Measurements from ENCODE around the gene PIAS4. TPM values are rescaled to one million over a fixed set of nuclear protein-coding genes. Genes with fewer than 3 reads are reported as not detected.

PIAS4 gene
- polyA plus RNA-seq, 1 donor (not counting 4 experiments of a cell fraction or from before 2014, with no cell fraction given), result 7.5 TPM

- FAIRE-seq (no peak), DNase-seq (ENCODE audit: low read depth, low spot score) (no peak)
- Histone ChIP-seq H2AFZ (ENCODE audit: control insufficient read depth, low read length) (no peak overlapping the region), H3K9me1 (ENCODE audit: control insufficient read depth, extremely low read depth, insufficient read depth, low read length) (no peaks in the 10 kb centered on the region), H3K4me2 (ENCODE audit: control insufficient read depth, extremely low read depth, insufficient read depth, low read depth, low read length) (peak overlapping the region; percentile 96), H3K36me3 (ENCODE audit: control insufficient read depth in 2 of 2, extremely low read depth in 1 of 2, insufficient read depth in 2 of 2, low read length in 2 of 2) (peaks cover 5 to 18% of the 10 kb centered on the region in 2 experiments), H3K4me1 (ENCODE audit: control insufficient read depth, extremely low read depth, insufficient read depth, low read length) (peaks cover 46% of the 10 kb centered on the region), H3K27me3 (ENCODE audit: control insufficient read depth, extremely low read depth, insufficient read depth, low read length) (no peaks in the 10 kb centered on the region), H3K4me3 (ENCODE audit: control insufficient read depth in 2 of 3, extremely low read depth in 1 of 3, insufficient read depth in 2 of 3, low read depth in 1 of 3, low read length in 3 of 3) (peak overlapping the region; percentile 85 to 92 (median 92)), H3K9me3 (ENCODE audit: control insufficient read depth, low read depth, low read length) (no peaks in the 10 kb centered on the region), H4K20me1 (ENCODE audit: control insufficient read depth, extremely low read depth, insufficient read depth, low read length) (peaks cover 33% of the 10 kb centered on the region), H3K9ac (ENCODE audit: control insufficient read depth, extremely low read depth, insufficient read depth, low read length) (peak overlapping the region; percentile 88), H3K27ac (ENCODE audit: control insufficient read depth, insufficient read depth, low read length) (peak overlapping the region; percentile 71), H3K79me2 (ENCODE audit: control insufficient read depth, insufficient read depth, low read length) (peaks cover 54% of the 10 kb centered on the region)
- dilution Hi-C loops (cut with MboI; ENCODE audit: extremely low pct_ligation_motif_present, low sequenced_read_pairs), result no loop called here
- no peak for TF ChIP-seq CTCF (optimal IDR thresholded peaks at IDR 0.05 in 1 of 3, IDR thresholded peaks at IDR 0.05 in 1 of 3, conservative IDR thresholded peaks at IDR 0.05 in 1 of 3; ENCODE audit: extremely low read depth in 1 of 3, insufficient read depth in 2 of 3, low read length in 3 of 3)
- TF ChIP-seq EZH2 (IDR thresholded peaks at IDR 0.05; ENCODE audit: low read length), result no peak
These were observed 57.1 kb downstream of the PIAS4 start for GRCh38 chr19:4064496-4065260.

- no peak overlapping the region for H2AFZ ChIP-seq (ENCODE audit: control insufficient read depth, low read length)
- peaks cover 33% of the 10 kb centered on the region for H4K20me1 ChIP-seq (ENCODE audit: control insufficient read depth, extremely low read depth, insufficient read depth, low read length)
- H3K4me2 ChIP-seq (ENCODE audit: control insufficient read depth, extremely low read depth, insufficient read depth, low read depth, low read length), result no peak overlapping the region
- H3K9me1 ChIP-seq (ENCODE audit: control insufficient read depth, extremely low read depth, insufficient read depth, low read length), result no peaks in the 10 kb centered on the region
- TF ChIP-seq EZH2 (IDR thresholded peaks at IDR 0.05; ENCODE audit: low read length) (no peak), CTCF (optimal IDR thresholded peaks at IDR 0.05 in 1 of 3, IDR thresholded peaks at IDR 0.05 in 1 of 3, conservative IDR thresholded peaks at IDR 0.05 in 1 of 3; ENCODE audit: extremely low read depth in 1 of 3, insufficient read depth in 2 of 3, low read length in 3 of 3) (no peak)
- H3K36me3 ChIP-seq (ENCODE audit: control insufficient read depth in 2 of 2, extremely low read depth in 1 of 2, insufficient read depth in 2 of 2, low read length in 2 of 2), result peaks cover 5 to 18% of the 10 kb centered on the region in 2 experiments
- peak overlapping the region; percentile 88 for H3K9ac ChIP-seq (ENCODE audit: control insufficient read depth, extremely low read depth, insufficient read depth, low read length)
- H3K4me3 ChIP-seq (ENCODE audit: control insufficient read depth in 2 of 3, extremely low read depth in 1 of 3, insufficient read depth in 2 of 3, low read depth in 1 of 3, low read length in 3 of 3), result peak overlapping the region; percentile 56 to 93 (median 78)
- FAIRE-seq, result no peak
- H3K27me3 ChIP-seq (ENCODE audit: control insufficient read depth, extremely low read depth, insufficient read depth, low read length), result no peaks in the 10 kb centered on the region
- DNase-seq (ENCODE audit: low read depth, low spot score), result no peak
- dilution Hi-C loops (cut with MboI; ENCODE audit: extremely low pct_ligation_motif_present, low sequenced_read_pairs), result no loop called here
- H3K4me1 ChIP-seq (ENCODE audit: control insufficient read depth, extremely low read depth, insufficient read depth, low read length), result peaks cover 38% of the 10 kb centered on the region
- no peak overlapping the region for H3K27ac ChIP-seq (ENCODE audit: control insufficient read depth, insufficient read depth, low read length)
- no peaks in the 10 kb centered on the region for H3K9me3 ChIP-seq (ENCODE audit: control insufficient read depth, low read depth, low read length)
- peaks cover 45% of the 10 kb centered on the region for H3K79me2 ChIP-seq (ENCODE audit: control insufficient read depth, insufficient read depth, low read length)
These were observed 58.1 kb downstream of the PIAS4 start for GRCh38 chr19:4065430-4066175.
